ENCODE measurements around the gene EZR.
"Not testable (repeated sequence)": the region's sequence is repeated elsewhere in the genome, so short reads cannot be mapped to it uniquely, and the experiment has no call there.

The EZR gene

DNA sequence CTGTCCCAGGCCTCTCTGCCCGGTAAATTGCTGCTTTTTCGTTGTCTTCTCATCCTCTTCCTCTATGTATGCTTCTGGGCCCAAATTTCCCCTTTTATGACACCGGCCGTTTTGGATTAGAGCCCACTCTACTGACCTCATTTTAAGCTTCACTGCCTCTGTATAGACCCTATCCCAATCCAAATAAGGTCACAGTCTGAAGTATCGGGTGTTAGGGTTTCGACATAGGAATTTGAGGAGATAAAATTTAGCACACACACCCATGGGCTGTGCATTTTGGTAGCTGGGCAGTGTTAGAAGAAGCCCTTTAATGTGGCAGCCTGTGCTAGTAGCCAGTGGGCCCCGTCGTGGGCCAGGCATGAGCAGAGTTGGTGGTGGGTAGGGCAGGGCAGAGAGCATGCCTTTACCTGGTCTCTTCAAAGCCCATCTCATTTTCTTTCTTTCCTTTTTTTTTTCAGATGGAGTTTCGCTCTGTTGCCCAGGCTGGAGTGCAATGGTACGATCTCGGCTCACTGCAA, 27.9 kb upstream of the EZR start:
- intact Hi-C loops (cut with DNase I): no loop called here
- DNase-seq: no peak

GRCh38 chr6:158843751-158844683, 24.8 kb upstream of the EZR start:
- no peak for DNase-seq
- intact Hi-C loops (cut with DNase I): no loop called here

DNA sequence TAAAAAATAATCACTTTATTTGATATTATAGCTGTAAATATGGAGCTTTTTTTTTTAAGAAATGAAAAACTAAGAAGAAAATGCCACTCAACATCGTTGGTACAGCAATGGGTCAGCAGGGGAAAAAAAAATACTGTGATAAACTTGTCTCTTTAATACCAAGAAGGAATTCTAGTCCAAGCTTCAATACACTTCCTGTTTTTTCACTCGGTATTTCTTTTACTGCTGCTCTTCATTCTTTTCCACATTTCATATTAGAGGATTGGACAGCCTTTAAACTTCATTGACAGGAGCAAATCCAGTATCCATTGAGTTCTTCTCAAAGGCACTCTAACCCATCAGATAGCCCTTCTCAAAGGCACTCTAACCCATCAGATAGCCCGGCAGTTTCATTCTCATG, 22.2 kb upstream of the EZR start:
- no peak for DNase-seq
- intact Hi-C loops (cut with DNase I): no loop called here

DNA sequence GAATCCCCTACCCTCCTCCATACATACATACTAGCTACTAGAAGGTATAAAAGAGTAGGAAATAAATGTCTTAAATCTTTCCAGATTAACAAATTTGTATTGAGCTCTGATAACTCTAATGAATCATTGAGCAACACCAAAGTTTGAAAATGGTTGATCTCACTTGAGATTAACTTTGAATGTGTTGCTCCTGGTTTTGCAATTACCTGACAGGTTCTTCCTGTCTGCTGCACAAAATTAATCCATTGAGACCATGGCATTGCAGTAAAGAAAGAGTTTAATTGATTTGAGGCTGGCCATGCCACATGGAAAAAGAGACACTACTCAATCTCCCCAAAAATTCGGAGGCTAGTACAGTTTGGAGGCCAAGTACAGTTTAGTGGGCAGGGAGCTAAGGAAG, 21.3 kb upstream of the EZR start:
- DNase-seq: no peak
- intact Hi-C loops (cut with DNase I): no loop called here

DNA sequence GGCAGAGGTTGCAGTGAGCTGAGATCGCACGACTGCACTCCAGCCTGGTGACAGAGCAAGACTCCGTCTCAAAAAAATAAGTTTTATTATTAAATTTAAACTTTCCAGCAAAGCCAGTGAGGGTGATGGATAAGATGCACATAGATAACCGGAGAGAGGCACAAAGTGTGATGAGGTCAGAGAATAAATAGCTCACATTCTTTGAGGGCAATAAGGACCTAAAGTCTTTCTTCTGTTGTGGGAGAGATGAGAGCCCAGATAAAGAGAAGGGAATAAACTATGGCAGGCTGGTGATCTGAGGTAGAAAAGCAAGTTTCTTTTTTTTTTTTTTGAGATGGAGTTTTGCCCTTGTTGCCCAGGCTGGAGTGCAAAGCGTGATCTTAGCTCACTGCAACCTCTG, 20.6 kb upstream of the EZR start:
- intact Hi-C loops (cut with DNase I): no loop called here
- no peak for DNase-seq

GRCh38 chr6:158838790-158839189, 19.6 kb upstream of the EZR start:
- DNase-seq; intact Hi-C loops (cut with DNase I): not testable (repeated sequence)

DNA sequence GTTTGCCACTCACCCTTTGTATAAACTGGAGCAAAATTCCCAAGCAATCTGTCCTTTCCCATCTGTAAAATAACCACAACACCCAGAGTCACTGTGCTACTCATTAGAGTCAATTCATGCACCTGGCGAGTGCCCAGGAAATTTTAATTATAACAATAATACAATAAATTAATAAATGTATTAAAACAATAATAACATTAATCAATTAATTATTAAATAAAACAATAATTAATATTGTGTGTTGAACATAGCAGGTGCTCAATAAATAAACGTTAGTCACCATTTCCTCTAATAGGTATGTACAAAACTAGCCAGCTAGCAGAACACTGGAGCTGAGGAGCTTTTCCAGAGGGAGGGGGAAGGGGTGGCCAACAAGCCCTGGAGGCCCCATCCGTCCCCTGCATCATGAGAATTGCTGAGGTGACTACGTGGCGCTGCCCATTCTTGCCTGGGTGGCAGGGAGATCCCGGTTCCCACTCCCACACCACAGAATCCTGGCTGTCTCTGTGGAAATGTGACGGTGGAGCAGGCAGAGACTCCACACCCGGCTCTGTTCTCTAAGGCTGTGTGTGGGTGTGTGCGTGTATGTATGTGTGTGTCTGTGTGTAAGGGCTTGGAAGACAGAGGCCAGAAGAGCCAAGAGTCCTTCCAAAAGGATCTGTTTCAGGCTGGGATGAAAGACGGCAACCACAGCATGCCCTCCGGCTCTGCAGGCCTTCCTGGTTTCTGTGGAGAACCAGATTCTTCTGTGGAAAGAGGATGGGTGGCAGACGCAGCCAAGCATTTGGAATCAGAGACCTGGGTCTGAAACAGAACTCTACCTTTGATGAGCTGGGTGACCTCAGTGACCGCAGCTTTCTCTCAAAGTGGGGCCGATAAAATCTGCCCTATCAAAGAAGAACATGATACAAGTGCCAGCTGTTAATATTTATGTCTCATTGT, 18.8 kb upstream of the EZR start:
- intact Hi-C loops (cut with DNase I): no loop called here
- peak in 28 of 42 donors; percentile 14 to 79 (median 44) for DNase-seq

DNA sequence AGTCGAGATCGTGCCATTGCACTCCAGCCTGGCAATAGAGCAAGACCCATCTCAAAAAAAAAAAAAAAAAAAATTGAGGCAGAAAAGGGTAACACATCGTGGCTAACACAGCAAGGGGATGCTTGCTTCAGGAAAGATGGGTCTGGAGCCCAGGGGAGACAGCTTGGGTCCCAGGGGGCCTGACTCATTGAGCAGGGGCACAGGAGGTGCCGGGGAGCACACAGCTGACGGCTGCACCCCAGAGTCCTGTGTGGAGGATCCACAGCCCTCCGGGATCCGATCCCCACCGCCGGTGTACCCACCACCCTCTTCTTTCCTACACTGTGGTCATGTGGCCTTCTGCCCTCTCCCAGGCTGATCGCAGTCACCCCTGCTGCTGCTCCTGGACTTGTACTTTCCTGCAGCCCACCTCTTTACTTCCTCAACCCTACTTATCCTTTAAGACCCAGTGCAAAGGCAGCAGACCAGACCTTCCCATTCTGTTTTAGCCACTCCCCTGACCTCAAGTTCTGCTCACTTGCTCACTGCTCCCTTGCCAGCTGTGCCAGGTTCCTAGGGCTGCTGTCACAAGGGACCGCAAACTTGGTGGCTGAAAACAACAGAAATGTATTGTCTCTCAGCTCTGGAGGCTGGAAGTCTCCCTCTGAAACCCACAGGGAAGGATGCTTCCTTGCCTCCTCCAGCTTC, 17.6 kb upstream of the EZR start:
- intact Hi-C loops (cut with DNase I): no loop called here
- no peak for DNase-seq

GRCh38 chr6:158835616-158836221, 16.6 kb upstream of the EZR start:
- DNase-seq: no peak
- intact Hi-C loops (cut with DNase I): no loop called here

GRCh38 chr6:158834675-158835385, 15.7 kb upstream of the EZR start:
- intact Hi-C loops (cut with DNase I): no loop called here
- no peak for DNase-seq

- DNase-seq; intact Hi-C loops (cut with DNase I): not testable (repeated sequence)
Measured at GRCh38 chr6:158832807-158833206, 13.6 kb upstream of the EZR start.

- intact Hi-C loops (cut with DNase I): no loop called here
- no peak for DNase-seq
Measured at GRCh38 chr6:158832026-158832425, 12.9 kb upstream of the EZR start.

GRCh38 chr6:158831571-158831970, 12.4 kb upstream of the EZR start:
- DNase-seq: no peak
- intact Hi-C loops (cut with DNase I): no loop called here

DNA sequence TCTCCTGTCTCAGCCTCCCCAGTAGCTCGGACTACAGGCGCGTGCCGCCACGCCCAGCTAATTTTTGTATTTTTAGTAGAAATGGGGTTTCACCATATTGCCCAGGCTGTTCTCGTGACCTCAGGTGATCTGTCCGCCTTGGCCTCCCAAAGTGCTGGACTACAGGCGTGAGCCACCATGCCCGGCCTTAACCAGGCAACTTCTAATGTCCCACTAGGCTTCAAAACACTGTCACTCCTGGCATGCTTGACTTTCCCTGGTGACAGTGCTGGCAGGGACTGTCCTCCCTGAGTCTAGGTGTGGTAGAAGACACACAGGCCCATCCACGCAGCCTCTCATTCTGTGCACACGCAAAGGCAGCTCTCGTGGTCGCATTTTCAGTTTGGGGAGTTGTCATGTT, 11.6 kb upstream of the EZR start:
- intact Hi-C loops (cut with DNase I): no loop called here
- DNase-seq: no peak

DNA sequence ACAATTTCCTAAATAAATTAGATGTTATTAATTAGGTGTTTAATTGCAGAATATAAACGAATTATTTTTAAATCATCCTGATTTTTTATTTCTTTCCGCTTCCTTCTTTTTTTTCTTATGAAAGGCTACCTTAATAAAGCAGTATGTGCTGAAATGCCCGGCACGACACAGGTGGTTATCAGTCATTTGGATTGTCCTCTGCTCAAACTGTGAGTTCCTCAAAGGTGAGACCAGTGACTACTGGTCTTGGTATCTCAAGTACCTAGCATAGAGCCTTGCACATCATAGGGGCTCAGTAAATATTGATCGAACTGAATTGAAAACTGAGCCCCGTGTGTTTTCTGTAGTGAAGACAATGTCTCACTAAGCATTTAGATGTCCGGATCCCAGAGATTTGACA, 9.6 kb upstream of the EZR start:
- DNase-seq: no peak
- intact Hi-C loops (cut with DNase I): no loop called here

GRCh38 chr6:158826819-158827501, 7.8 kb upstream of the EZR start:
- peak in 1 of 42 donors; percentile 31 for DNase-seq
- intact Hi-C loops (cut with DNase I): no loop called here

DNA sequence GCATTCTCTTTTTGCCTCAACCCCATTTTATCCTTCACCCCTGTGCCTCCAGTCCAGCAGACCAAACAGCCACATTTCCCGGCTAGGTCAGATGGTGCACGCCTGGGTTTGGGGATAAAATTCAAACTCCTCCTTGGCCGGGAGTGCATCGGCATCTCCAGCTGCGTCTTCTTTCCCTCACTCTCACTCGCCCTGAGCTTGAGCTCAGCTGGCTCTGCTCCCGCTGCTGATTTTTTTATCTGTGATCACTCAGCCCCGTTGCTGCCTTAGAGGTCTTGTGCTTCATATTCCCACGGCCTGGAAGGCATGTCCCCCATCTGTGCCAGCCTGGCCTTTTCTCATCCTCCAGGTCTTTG, 6.8 kb upstream of the EZR start:
- intact Hi-C loops (cut with DNase I): no loop called here
- no peak for DNase-seq
